GM21381 (cell line): Measurements from ENCODE around the gene ZDHHC20.
A peak's percentile ranks its signal among the peaks of the same experiment; 100 is the strongest.

Source experiments
- ATAC-seq: cut with Tn5 transposase; IDR thresholded peaks from one replicate; pipeline ENCODE4 v1.9.1; 2021; ENCODE audit warnings: mild to moderate bottlenecking, moderate library complexity; ENCODE audit not compliant: unreplicated experiment

The ZDHHC20 gene

DNA sequence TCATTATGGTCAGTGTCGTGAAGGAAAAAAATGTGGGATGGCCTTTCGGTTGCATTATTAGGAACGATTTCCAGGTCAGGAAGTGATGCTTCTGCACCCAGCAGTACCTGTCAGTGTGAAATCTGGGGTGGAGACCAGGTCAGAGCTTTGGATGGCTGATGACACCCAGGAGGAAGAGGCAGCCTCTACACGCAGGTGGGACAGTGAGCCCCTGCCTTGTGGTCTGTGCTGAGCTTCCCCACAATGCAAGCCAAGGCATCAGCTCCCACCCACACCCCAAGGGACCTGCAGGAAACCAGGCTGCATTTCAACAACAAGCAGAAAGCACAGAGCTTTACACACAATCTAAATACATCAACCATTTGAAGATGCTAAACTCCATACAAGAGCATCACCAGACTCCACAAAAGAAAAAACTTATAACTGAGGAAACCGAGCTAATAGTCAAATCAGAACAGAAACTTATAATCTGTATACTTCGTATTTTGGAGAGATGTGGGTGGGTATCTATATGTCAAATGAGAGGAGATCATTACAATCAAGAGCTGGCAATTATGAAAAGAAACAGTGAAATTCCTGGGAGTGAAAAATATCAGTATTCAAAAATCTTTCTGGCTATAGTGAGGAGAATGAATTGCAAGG is 130.1 kb downstream of the ZDHHC20 start:
- ATAC-seq = no peak

DNA sequence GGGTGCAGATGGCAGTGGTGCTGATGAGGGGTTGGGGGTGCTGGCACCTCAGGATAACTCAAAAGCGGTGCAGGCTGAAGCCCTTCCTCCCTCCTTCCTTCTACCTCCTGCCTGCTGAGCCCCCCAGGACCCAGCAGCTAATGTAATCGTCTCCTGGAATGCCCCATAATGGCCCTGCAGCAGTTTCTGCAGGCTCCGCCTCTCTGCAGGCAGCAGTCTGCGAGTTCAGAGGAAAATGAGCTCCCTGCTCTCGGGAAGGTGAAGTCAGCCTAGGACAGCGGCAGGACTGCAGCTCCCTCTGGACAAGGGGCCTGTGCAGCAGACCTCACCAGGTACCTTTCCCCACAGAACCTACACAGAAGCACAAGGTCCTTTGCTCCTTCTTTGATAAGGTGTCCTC is 130.9 kb downstream of the ZDHHC20 start:
- ATAC-seq = no peak

DNA sequence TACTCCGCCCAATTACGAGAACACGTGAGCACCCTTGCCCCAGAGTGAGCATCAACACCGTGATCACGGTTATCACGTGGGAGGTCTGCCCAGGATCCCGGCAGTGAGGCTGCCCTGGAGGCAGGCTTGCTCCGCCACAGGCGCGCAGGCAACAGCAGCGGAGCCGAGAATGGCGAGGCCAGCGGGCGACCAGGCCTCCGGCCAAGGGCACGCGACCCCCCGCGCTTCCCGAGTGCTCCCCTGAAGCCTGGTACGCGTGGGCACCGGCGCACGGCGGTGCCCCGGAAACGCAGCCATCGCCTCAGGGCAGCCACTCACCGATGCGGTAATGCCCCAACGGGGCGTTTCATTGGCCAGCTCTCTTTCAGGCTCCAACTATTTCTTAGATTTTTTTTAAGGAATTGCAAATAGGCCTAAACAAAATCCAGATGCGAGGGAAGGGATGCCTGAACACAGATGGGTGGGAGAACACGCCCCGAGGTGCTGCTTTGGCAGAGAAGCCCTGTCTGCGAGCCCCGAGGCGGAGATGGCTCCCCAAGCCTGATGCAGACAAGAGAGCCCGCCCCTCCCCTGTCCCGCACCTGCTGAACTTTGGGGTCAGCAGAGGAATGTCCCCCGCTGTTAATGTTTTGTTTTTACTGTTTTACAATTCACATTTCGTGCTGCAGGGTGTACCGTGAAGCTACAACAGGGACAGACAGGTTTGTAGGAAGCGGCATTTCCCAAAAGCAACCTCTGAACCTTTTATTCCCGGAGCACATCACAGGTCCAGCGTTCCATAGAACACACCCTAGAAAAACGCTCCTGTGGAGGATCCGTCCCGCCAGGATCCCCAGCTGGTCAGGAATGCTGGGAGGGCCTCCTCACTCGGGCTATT is 132.7 kb downstream of the ZDHHC20 start:
- peak; percentile 28 for ATAC-seq

DNA sequence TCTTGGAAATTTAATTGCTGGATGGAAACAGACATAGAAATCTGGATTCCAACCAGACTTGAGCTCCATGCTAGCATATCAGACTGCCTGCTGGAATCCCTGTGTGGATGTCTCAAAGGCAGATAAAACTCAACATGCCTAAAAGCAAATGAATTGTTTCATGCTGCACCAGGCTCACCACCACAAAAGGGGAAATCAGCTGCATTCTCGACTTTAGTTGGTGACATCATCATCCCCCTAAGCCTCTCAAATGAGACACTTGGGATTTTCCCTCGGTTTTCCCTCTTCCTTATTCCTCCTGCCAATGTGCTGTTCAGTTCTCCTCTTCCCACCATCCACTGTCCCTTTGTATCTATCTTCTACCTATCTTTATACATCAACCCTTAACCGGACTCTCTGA is 134.3 kb downstream of the ZDHHC20 start:
- ATAC-seq = no peak

DNA sequence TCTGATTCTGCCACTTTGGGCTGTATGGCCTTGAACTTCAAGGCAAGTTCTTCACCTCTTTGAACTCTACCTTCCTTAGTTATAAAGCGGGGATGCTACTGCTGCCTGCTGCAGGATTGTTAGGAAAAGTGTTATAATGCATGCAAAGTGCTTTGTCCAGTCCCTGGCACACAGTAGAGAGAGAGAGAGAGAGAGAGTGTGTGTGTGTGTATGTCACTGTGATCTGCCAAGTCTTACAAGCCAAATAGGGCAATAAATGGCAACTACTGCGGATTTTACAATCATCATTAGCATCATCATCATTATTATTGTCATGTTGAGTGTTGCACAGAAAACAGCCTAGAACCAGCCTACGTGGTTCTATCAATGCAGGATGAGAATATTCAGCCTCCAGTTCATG is 136.1 kb downstream of the ZDHHC20 start:
- no peak for ATAC-seq
